NB4 (cell line): ENCODE measurements around the gene ARHGAP26.
A peak's percentile ranks its signal among the peaks of the same experiment; 100 is the strongest.

Experiments
- DNase-seq: peaks from one replicate; pipeline ENCODE4 v3.0.0; 2010; ENCODE audit warnings: low read depth
- H3K4me3 ChIP-seq: one replicate; pipeline ENCODE4 v1.5.1; 2011; ENCODE audit warnings: mild to moderate bottlenecking, low read depth, low read length, moderate library complexity
- CTCF ChIP-seq: IDR thresholded peaks from one replicate; pipeline ENCODE4 v1.5.1; 2012; ENCODE audit warnings: low read depth, low read length
- MYC ChIP-seq: IDR thresholded peaks from 2 replicates; pipeline ENCODE4 v1.6.1; 2011; ENCODE audit warnings: low read depth, low read length
- POLR2A ChIP-seq: IDR thresholded peaks from 2 replicates; pipeline ENCODE4 v1.6.1; 2011; ENCODE audit warnings: mild to moderate bottlenecking; ENCODE audit not compliant: insufficient read length; ENCODE audit errors: extremely low read depth
- TF ChIP-seq, protein P1 (sequence below): IDR thresholded peaks from 2 replicates; pipeline ENCODE4 v1.6.1; 2011; ENCODE audit warnings: low read depth, low read length

Gene ARHGAP26

DNA sequence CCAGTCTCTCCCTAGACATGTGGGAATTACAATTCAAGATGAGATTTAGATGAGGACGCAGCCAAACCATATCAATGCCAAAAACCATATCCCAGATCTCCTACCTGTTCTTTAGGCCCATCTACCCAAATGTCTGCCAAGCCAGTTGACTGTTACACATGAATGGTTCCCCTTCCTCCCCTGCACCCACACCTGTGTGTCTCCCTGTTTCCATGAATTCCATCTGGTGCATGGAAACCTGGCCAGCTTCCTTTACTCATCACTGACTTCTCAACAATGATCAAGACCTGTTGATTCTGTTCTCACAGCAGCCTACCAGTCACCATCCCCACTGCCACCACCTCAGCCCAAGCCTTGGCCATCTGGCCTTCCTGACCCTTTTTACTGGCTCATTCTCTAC lies 410.6 kb downstream of the ARHGAP26 start:
- TF ChIP-seq, protein P1, sequence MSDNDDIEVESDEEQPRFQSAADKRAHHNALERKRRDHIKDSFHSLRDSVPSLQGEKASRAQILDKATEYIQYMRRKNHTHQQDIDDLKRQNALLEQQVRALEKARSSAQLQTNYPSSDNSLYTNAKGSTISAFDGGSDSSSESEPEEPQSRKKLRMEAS: no peak
- TF ChIP-seq POLR2A (no peak), CTCF (no peak), MYC (no peak)

DNA sequence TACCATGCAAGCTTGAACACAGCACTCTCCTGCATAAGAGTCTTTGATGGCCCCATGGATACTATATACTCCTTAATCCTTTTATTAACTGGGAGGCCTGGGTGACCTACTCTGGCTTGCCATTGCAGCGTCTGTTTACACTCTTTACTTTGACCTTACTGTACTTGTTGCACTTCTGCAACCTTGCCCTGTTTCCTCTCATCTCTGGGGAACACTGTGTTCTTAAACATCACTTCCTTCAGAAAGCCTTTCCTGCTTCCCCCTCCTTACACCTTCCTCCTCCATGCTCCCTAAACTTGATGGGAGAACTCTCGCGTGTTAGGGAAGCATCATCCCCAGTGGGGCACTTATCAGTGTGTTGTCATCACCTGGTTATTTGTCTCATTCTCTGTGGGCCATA lies 411.0 kb downstream of the ARHGAP26 start:
- no peak overlapping the region for H3K4me3 ChIP-seq
- no peak for DNase-seq
- TF ChIP-seq MYC (no peak), CTCF (no peak), POLR2A (no peak)
- TF ChIP-seq, protein P1: no peak

More for the DNA sequence above, 410.6 kb downstream of the ARHGAP26 start:
- DNase-seq: no peak
- no peak overlapping the region for H3K4me3 ChIP-seq

- TF ChIP-seq, protein P1: no peak
- no peak for TF ChIP-seq MYC
- TF ChIP-seq CTCF: no peak
- TF ChIP-seq POLR2A: no peak
- no peak overlapping the region for H3K4me3 ChIP-seq
- no peak for DNase-seq
These were observed 411.9 kb downstream of the ARHGAP26 start for GRCh38 chr5:143182106-143182505.

GRCh38 chr5:143182901-143183820 lies 413.0 kb downstream of the ARHGAP26 start:
- TF ChIP-seq, protein P1: no peak
- TF ChIP-seq POLR2A (no peak), MYC (no peak), CTCF (no peak)
- peak; percentile 94 for DNase-seq

DNA sequence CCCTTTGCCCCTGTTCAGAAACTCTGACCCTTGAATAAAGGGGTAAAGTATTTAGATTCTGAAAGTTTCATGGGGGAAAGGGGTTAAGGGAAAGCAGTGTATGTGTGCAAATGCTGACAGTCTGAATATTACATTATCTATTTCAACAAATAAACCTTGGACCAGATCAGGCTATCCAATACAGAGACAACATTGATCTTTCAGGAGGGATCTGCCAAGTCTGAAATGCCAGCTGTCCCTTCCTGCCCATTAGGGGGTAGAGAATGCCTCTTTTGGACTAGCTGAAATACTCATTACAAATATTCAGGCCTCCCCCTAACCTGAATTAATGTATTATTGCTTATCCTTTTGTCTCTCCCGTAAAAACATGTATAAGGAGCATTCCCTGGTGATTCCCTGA lies 413.8 kb downstream of the ARHGAP26 start:
- H3K4me3 ChIP-seq: no peak overlapping the region
- no peak for DNase-seq
- no peak for TF ChIP-seq POLR2A
- TF ChIP-seq CTCF: no peak
- no peak for TF ChIP-seq MYC
- TF ChIP-seq, protein P1: no peak

More at GRCh38 chr5:143182901-143183820, 413.0 kb downstream of the ARHGAP26 start:
- no peak overlapping the region for H3K4me3 ChIP-seq
